ENCODE measurements around the gene HMX3. TPM values are rescaled to one million over a fixed set of nuclear protein-coding genes. Genes with fewer than 3 reads are reported as not detected.
"Not testable (repeated sequence)": the region's sequence is repeated elsewhere in the genome, so short reads cannot be mapped to it uniquely, and the experiment has no call there.

Gene HMX3
- polyA plus RNA-seq, 1 donor: not detected

DNA sequence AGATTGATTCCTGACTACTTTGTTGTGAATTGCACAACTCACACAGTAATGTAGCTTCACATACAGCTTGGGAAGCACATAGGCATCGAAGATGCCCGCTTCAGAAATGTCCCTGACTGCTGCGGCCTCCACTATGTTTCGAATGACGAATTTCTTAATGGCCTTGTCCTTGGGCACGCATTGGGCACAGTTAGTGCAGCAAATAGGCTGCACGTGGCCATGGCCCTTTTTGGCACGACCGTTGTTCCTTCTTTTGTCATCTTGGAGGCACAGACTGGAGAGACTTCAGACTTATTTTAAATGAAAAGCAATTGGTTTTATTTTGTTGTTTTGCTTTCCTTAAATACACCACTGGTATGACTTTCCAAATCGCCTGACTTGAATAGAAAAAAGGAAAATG, 35.8 kb downstream of the HMX3 start:
- not testable (repeated sequence) for DNase-seq (ENCODE audit: low read depth)

DNA sequence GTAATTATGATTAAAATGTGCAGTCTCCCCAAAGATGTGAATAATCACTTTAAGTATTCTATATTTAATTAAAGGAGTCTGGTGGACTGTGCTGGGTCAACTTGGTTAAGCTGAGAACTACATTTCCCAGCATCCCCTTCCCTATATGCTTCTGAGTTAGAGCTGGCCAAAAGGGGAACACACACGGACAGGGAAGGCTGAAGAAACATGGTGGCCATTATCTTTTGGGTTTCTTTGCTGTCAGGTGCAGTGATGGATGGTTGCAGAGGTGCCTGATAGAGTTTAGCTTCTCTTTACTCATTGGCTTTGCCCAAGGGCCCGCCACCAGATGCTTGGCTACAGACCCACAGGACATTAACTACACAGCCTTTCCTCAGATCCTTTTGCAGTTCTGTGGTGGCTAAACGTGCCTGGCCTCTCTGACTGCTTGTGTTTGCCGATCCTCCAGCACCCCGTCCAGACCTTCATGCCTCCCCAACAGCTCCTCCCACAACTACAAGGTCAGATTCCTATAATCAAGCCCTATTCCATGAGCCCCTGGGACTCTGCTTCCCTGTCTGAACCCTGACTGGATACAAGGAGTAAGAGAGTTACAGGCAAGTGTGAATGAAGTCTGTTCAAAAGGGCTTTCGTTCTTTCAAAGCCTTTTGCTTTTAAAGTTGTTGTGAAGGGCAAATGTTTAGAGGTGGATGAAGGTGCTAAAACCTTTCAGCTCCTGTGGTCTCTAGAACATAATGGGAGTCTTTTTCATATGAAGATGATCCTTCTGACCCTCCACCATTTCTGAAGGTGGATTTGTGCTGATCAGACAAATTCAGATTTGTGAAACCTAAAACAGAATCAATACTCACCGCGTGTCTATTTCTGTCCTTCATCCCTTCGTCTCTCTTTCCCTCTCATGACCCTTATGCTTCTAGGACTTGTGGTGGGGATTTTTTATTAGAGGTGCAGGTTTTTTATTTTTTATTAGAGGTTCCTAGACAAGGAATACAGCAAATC, 39.9 kb downstream of the HMX3 start:
- DNase-seq (ENCODE audit: low read depth): no peak

DNA sequence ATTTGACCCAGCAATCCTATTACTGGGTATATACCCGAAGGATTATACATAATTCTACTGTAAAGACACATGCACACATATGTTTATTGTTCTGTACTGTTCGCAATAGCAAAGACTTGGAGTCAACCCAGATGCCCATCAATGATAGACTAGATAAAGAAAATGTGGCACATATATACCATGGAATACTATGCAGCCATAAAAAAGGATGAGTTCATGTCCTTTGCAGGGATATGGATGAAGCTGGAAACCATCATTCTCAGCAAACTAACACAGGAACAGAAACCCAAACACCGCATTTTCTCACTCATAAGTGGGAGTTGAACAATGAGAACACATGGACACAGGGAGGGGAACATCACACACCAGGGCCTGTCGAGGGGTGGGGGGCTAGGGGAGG, 42.6 kb downstream of the HMX3 start:
- not testable (repeated sequence) for DNase-seq (ENCODE audit: low read depth)

DNA sequence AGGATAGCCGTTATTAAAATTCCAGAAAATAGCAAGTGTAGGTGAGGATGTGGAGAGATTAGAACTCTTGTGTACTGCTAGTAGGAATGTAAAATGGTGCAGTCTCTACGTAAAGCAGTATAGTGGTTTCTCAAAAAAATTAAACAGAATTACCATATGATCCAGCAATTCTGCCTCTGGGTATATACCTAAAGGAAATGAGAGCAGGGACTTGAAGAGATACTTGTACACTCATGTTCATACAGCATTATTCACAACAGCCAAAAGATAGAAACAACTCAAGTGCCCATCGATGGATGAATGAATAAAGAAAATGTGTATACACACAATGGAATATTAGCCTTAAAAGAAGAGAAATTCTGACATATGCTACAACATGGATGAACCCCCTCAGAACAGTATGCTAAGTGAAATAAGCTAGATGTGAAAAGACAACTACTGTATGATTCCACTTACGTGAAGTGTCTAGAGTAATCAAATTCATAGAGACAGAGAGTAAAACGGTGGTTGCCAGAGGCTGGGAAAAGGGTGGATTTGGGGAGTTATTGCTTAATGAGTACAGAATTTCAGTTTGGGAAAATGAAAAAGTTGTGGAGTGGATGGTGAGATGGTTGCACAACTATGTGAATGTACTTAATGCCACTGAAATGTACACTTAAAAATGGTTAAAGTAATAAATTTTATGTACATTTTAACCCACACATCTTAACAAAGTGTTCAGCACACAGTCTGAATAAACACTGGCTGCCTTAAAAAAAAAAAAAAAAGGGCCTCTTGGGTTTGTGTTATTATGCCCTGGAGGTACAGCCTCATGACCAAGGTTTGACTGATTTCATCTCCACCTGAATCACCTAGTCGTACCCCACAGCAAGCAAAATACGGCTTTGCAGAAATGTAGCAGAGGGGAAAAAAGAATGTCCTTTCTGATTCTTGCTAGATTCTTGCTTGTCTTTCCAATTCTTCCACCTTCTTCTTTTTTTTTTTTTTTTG, 44.6 kb downstream of the HMX3 start:
- DNase-seq (ENCODE audit: low read depth): no peak

DNA sequence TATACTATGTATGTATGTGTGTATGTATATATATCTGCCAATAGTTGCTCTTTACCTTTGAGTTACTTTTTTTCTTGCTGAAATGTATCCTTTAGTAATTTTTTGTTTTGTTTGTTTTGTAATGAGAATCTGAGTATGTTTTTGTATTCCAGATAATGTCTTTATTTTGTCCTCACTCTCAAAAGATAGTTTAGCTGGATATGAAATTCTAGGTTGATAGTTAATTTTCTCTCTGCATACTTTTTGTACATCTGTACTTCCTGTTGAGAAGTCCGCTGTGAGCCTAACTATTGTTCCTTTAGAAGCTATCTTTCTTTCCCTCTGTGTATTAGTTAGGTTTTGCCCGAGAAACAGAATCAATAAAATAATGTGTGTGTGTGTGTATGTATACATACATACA, 48.0 kb downstream of the HMX3 start:
- DNase-seq (ENCODE audit: low read depth): no peak

DNA sequence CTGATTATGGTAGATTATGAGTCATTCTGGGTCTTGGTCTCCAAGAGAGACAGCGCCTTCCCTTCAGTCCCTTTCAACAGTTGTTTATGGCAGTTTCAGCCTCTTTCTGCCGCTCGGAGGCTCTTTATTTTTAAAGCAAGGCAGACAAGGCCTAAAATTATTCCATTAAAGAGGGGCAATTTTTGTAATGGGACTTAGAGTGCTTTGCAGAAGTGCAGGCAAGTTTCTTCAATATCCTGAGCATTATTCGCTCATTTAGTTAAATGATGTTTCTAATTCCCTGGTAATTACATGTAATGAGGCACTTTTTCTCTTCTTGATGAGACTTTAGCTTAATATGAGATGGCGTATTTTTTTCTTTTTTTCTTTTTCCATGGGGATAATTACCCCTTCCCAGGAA, 52.0 kb downstream of the HMX3 start:
- no peak for DNase-seq (ENCODE audit: low read depth)

Other genes starting within 250 kb of the HMX3 start
- gene FAM24A, start 225.4 kb upstream of the HMX3 start, polyA plus RNA-seq (ENCODE audit: insufficient read length): not detected
- gene C10orf88, start 181.7 kb upstream of the HMX3 start, polyA plus RNA-seq (ENCODE audit: insufficient read length): 12.9 TPM
- gene PSTK, start 155.6 kb upstream of the HMX3 start, polyA plus RNA-seq (ENCODE audit: insufficient read length): 3.9 TPM
- gene IKZF5, start 127.2 kb upstream of the HMX3 start, polyA plus RNA-seq (ENCODE audit: insufficient read length): 16.3 TPM
- gene ACADSB, start 127.0 kb upstream of the HMX3 start, polyA plus RNA-seq (ENCODE audit: insufficient read length): 12.7 TPM
- gene HMX2, start 12.2 kb downstream of the HMX3 start, polyA plus RNA-seq (ENCODE audit: insufficient read length): not detected
- gene BUB3, start 18.4 kb downstream of the HMX3 start, polyA plus RNA-seq (ENCODE audit: insufficient read length): 55.9 TPM

Measured in forelimb muscle (tissue), 1 donor.